Activated gamma-delta T cell (primary cell): Measurements from ENCODE around the gene CASTOR2.
"Not testable (repeated sequence)": the region's sequence is repeated elsewhere in the genome, so short reads cannot be mapped to it uniquely, and the experiment has no call there.

Source experiments
- DNase-seq: peaks from one replicate; lab custom pipeline; 2025; lab: John Stamatoyannopoulos, UW
- total RNA-seq, 2 donors: gene quantifications; one replicate each; lab custom pipeline; 2026; lab: John Stamatoyannopoulos, UW

Gene CASTOR2
- total RNA-seq = 29.7 to 30.5 reads per million in 2 donors

- DNase-seq = peak; percentile 43
Measured at GRCh38 chr7:74964511-74965119, at the start of gene CASTOR2. Gene CASTOR2, plus strand, starts transcription at chr7:74964705. Its CDS starts 281 bp downstream, at chr7:74964986.

- DNase-seq = not testable (repeated sequence)
Measured at GRCh38 chr7:74922321-74922890, 42.1 kb upstream of the CASTOR2 start.

GRCh38 chr7:74923644-74924043 lies 40.9 kb upstream of the CASTOR2 start:
- DNase-seq = not testable (repeated sequence)

DNA sequence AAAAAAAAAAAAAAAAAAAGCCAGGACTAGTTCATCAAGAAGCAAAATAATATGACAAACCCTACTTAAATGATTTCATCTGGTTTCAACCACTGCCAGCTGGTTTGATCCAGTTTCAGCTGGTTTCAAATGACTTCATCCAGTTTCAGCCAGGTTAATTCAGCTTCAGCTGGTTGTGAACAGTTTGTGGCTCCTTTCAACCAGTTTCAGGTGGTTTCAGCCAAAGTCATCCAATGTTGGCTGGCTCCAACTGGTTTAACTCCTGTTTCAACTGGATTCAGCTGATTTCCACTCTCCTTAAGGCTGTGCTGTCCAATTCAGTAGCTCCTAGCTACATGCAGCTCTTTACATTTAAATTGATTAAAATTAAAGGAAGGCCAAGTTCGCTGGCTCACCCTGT lies 37.5 kb upstream of the CASTOR2 start:
- not testable (repeated sequence) for DNase-seq

DNA sequence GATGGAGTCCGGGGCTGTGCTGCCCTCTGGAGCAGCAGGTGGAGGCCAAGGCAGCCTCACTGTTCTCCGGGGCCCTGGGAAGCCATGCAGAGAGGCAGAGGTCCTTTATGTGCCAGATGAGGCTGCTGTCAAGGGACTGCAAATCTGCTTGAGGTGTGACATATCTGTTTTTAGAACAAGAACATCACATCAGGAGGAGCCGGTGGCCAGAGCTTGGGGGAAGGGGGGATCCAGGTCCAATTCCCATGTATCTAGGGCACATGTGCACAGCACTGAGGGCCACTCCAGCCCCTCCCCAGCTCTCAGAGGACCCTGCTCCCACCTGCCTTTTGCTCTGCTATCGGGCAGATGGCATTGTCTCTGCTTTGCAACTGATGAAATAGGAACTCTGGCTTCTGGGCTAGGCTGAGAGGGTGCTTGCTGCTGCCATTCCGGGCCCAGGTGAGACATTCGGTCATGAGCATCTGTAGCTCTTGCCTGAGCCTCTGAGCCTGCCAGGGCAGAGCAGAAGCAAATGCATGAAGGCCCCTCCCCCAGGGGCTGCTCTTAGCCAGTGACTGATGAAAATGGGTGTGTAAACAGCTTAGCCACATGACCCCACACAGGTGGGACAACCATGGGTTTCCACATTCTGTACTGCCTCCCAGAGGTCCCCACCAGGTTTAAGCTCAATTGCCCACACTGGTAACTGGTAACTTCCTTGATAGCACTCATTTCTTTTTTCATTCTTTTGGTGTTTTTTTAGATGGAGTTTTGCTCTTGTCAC lies 32.8 kb upstream of the CASTOR2 start:
- not testable (repeated sequence) for DNase-seq

DNA sequence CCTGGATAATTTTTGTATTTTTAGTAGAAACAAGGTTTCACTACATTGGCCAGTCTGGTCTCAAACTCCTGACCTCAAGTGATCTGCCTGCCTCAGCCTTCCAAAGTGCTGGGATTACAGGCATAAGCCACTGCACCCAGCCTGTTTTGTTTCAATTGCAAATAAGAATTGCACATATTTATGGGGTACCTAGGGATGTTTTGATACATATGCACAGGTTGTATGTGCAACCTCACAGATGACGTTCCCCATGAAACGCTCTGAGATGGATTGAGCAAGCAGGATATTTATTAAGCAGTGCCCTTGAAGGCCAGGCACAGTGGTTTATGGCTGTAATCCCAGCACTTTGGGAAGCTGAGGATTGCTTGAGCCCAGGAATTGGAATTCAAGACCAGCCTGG lies 25.1 kb upstream of the CASTOR2 start:
- DNase-seq = not testable (repeated sequence)

DNA sequence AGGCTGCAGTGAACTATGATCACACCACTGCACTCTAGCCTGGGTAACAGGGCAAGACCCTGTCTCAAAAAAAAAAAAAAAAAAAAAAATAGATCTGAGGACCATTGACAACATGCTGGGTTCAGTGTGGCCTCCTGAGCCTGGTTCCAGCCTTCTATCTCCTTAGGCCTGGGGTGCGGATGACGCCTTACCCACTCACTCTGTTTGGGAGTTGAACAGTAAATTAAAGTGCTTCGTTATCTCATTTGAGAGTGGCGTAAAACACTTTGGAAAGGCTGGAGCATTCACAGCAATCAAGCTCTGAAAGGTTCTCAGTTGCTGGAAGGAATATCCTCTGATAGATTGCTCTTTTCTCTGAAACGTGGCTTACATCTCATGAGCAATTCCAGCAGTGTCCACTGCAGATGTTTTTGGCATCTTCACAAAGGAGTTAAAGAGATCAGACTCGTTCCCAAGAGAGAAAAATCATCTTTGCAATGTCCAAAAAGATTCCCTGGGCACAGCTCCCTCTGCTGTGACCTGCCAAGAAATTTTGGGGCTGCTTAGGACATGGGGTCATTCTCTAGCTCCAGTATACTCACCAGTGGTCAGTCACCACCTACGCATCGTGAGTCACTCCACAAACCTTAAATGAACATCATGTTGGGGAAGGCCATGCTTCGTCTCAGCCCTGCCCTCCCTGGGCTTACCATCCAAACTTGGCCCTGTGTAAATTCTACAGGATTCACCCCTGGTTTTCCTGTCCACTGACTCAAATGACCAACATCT lies 23.0 kb upstream of the CASTOR2 start:
- not testable (repeated sequence) for DNase-seq

DNA sequence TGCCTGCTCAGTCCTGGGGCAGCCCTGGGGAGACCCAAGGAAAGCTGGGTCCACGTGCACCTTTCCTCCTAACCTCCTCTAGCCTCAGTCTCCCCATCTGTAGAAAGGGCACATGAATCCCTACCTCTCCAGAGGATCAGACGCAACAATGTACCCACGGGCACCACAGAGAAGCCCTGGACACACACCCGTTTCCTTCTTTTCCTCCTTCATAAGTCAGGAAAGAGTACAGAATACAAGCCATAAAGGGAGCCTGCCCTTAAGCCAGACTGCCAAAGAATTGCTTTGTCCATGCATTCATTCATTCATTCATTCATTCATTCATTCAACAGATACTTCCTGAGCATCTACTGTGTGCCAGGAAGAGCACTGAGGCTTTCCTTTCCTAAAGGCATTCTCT lies 20.6 kb upstream of the CASTOR2 start:
- DNase-seq = not testable (repeated sequence)

GRCh38 chr7:74947741-74948140 lies 16.8 kb upstream of the CASTOR2 start:
- not testable (repeated sequence) for DNase-seq

- DNase-seq = not testable (repeated sequence)
Measured at GRCh38 chr7:74953774-74954173, 10.7 kb upstream of the CASTOR2 start.

DNA sequence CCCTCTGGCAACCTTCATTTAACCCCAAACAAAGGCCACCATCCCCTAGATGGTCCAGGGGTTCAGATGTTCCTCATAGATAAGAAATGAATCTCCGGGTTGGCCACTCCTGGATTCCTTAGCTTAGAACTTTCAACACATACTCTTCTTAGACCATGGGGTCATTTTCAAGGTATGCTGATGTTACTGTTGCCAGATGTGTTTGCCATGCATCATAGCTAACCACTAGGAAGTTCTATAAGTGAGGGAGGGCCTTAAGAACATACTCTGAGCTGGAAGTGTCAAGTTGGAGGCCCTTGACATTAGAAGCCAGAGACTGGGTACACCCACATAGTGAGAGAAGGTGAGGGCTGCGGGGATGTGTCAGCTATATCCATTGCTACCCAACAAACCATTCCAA lies 6.2 kb upstream of the CASTOR2 start:
- not testable (repeated sequence) for DNase-seq

DNA sequence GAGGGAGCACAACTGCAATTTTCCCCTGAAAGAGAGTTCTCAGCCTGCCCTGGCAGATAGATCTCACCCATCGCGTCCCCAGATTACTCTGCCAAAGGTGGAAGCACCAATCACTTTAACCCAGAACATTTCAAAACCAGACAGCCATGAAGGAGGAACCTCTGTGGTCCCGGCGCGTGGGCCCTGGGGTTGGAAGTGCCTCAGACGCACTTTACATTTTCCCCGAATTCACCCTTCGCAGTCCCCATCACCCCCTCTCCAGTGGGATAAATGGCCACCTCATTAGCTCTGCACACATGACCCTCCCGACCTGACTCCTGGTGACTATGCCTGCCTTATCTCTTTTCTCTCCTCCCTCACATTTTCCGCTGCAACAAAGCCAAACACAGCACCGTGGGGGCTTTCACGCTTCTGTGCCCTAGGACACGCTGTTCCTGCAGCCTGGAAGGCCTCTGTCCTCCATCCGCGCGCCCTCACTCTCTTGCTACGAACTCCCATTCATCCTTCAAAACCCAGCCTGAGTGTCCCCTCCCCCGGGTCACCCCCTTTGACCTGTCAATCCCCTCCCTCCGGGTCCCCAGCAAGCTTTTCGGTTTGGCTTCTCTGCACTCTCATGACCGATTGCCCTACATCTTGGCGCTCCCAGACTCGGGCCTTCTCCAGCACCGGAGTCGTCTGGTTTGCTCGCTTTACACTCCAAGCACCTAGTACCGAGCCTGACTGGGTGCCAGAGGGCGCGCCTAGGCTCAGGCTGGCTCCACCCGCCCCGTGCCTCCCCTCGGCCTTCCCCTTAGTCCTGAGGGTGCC lies 598 bp upstream of the CASTOR2 start:
- DNase-seq = not testable (repeated sequence)

- DNase-seq = not testable (repeated sequence)
Measured at GRCh38 chr7:74966208-74966854, 1.8 kb downstream of the CASTOR2 start.

GRCh38 chr7:74966909-74967308 lies 2.4 kb downstream of the CASTOR2 start:
- not testable (repeated sequence) for DNase-seq

- not testable (repeated sequence) for DNase-seq
Measured at GRCh38 chr7:74971431-74971830, 6.9 kb downstream of the CASTOR2 start.

DNA sequence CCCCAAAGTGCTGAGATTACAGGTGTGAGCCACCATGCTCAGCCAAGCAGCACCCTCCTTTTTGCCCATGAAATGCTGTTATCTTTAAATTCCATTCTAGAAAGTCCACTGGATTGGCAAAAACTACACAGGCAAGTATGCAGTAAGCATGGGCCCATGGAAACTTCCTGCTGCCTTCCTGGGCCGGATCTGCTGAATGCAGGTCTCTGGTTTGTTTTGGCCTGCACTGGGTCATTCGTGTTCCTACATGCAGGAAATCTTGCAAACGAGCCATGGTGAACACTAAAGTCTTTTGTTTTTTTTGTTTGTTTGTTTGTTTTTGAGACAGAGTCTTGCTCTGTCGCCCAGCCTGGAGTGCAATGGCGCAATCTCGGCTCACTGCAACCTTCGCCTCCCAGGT lies 7.9 kb downstream of the CASTOR2 start:
- not testable (repeated sequence) for DNase-seq

DNA sequence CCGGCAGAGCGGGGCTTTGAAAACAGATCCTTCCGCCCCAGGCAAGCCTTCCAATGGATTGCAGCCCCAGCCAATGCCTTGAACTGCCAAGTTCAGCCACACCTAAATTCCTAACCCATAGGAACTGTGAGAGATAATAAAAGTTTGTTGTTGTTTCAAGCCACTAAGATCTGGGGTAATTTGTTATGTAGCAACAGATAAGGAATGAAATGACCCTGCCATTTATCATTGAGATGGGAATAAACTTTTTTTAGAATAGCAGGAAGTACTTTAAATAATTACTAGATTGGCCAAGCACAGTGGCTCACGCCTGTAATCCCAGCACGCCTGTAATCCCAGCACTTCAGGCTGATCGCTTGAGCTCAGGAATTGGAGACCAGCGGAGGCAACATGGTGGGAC lies 11.5 kb downstream of the CASTOR2 start:
- not testable (repeated sequence) for DNase-seq

DNA sequence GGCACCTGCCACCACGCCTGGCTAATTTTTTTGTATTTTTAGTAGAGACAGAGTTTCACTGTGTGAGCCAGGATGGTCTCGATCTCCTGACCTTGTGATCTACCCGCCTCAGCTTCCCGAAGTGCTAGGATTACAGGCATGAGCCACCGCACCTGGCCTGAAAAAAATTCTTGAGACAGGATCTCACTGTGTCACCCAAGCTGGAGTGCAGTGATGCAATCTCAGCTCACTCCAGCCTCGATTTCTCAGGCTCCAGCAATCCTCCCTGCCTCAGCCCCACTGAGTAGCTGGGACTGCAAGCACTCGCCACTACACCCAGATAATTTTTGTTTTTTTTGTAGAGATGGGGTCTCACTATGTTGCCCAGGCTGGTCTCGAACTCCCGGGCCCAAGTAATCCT lies 13.0 kb downstream of the CASTOR2 start:
- DNase-seq = not testable (repeated sequence)

DNA sequence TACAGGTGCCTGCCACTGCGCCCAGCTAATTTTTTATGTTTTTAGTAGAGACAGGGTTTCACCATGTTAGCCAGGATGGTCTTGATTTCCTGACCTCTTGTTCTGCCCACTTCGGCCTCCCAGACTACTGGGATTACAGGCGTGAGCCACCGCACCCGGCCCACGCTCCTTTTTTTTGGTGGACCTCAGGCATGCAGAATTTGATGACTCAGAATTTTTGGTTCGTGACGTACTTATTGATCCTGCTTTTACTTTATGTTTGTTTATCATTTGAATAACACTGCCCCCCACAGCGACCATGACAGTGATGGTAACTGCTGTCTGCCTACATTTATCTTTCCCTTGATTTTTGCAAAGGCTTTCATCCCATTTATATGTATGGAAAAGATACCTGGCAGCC lies 23.9 kb downstream of the CASTOR2 start:
- DNase-seq = not testable (repeated sequence)

GRCh38 chr7:74993121-74993520 lies 28.6 kb downstream of the CASTOR2 start:
- no peak for DNase-seq
